Thyroid gland (tissue), 4 donors: ENCODE measurements around the gene DAB2IP.

ENCODE experiments used
- POLR2A ChIP-seq, 2 donors: fragments of 450-650 bp; IDR thresholded peaks; one replicate each; pipeline ENCODE4 v1.6.1; 2017; ENCODE audit warnings: antibody characterized with exemption in 2 of 2, mild to moderate bottlenecking in 2 of 2, moderate library complexity in 1 of 2
- TF ChIP-seq, protein P1 (sequence below), 6 experiments: fragments of 200-600 bp in 3 of 6; fragments of 450-650 bp in 3 of 6; sonication (generic) in 3 of 6; IDR thresholded peaks; one replicate each; pipeline ENCODE4 v1.5.1; 2016 to 2019; ENCODE audit warnings: antibody characterized with exemption in 6 of 6, mild to moderate bottlenecking in 2 of 6, inconsistent platforms in 1 of 6, moderate library complexity in 1 of 6

GRCh38 chr9:121708768-121709488 is 57.5 kb downstream of the DAB2IP start:
- TF ChIP-seq, protein P1, sequence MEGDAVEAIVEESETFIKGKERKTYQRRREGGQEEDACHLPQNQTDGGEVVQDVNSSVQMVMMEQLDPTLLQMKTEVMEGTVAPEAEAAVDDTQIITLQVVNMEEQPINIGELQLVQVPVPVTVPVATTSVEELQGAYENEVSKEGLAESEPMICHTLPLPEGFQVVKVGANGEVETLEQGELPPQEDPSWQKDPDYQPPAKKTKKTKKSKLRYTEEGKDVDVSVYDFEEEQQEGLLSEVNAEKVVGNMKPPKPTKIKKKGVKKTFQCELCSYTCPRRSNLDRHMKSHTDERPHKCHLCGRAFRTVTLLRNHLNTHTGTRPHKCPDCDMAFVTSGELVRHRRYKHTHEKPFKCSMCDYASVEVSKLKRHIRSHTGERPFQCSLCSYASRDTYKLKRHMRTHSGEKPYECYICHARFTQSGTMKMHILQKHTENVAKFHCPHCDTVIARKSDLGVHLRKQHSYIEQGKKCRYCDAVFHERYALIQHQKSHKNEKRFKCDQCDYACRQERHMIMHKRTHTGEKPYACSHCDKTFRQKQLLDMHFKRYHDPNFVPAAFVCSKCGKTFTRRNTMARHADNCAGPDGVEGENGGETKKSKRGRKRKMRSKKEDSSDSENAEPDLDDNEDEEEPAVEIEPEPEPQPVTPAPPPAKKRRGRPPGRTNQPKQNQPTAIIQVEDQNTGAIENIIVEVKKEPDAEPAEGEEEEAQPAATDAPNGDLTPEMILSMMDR (IDR thresholded peaks at IDR 0.05) = no peak
- no peak for TF ChIP-seq POLR2A (IDR thresholded peaks at IDR 0.05)
